Right lobe of liver (tissue), 6 donors: ENCODE results near the gene ADGRF4. TPM values are rescaled to one million over a fixed set of nuclear protein-coding genes. Genes with fewer than 3 reads are reported as not detected.

Source experiments
- ATAC-seq, 4 donors: fragments of 200-7000 bp; cut with Tn5 transposase; one replicate each; pipeline ENCODE4 v1.9.1; 2020; ENCODE audit warnings: mild to moderate bottlenecking in 4 of 4, moderate library complexity in 4 of 4
- DNase-seq, 3 donors: peaks; one replicate each; pipeline ENCODE4 v3.0.0-alpha.2; 2020
- H3K27ac ChIP-seq, 3 donors: fragments of 200-600 bp; one replicate each; pipeline ENCODE4 v1.8.0; 2022
- H3K27me3 ChIP-seq, 2 donors: fragments of 200-600 bp; one replicate each; pipeline ENCODE4 v1.8.0; 2022
- H3K36me3 ChIP-seq, 4 donors: fragments of 200-600 bp; sonication (generic) in 1 of 4; one replicate each; pipeline versions ENCODE4 v1.5.1 to v1.8.0; 2017 to 2022; ENCODE audit warnings: control low read depth in 1 of 4
- H3K4me1 ChIP-seq, 4 donors: fragments of 200-600 bp; sonication (generic) in 1 of 4; one replicate each; pipeline versions ENCODE4 v1.5.1 to v1.8.0; 2017 to 2022; ENCODE audit warnings: control low read depth in 1 of 4
- H3K4me3 ChIP-seq, 3 donors: fragments of 200-600 bp; one replicate each; pipeline ENCODE4 v1.8.0; 2022
- H3K9me3 ChIP-seq, 4 donors: fragments of 200-600 bp; sonication (generic) in 1 of 4; one replicate each; pipeline versions ENCODE4 v1.5.1 to v1.8.0; 2017 to 2022; ENCODE audit warnings: control low read depth in 1 of 4
- CTCF ChIP-seq, 4 donors: fragments of 200-600 bp in 3 of 4; fragments of 450-650 bp in 1 of 4; IDR thresholded peaks; one replicate each; pipeline versions ENCODE4 v1.5.1 to v1.8.0; 2016 to 2022; ENCODE audit warnings: antibody characterized with exemption in 4 of 4, mild to moderate bottlenecking in 2 of 4
- POLR2A ChIP-seq: fragments of 450-650 bp; IDR thresholded peaks from one replicate; pipeline ENCODE4 v1.6.1; 2017; ENCODE audit warnings: antibody characterized with exemption, mild to moderate bottlenecking
- WGBS: methylation state at CpG from one replicate; pipeline ENCODE4 v1.1.6; 2018; ENCODE audit warnings: low coverage, low lambda C conversion rate; ENCODE audit not compliant: insufficient coverage; ENCODE audit errors: missing lambda C conversion rate; 5-methylcytosine and 5-hydroxymethylcytosine counted together
- intact Hi-C, 2 donors: fragments of 100-400 bp; cut with DNase I; formaldehyde crosslinking; loops; one replicate each; pipeline versions ENCODE4 v1.11.2 to v1.14.1; 2022
- long read RNA-seq: library from polyadenylated mRNA; unstranded; transcript quantifications from one replicate; pipeline ENCODE4 v2.0.0, GENCODE V29; 2019
- total RNA-seq, 6 experiments: library from RNA; depleted of rRNA in 2 of 6; stranded (reverse); fragments of >200 nt in 2 of 6; fragmentation: NEBNext Ultra II Directional in 3 of 6; extraction: Animal tissue kit (Norgen Biotek cat#: 25700) in 3 of 6; gene quantifications; one replicate each; pipeline versions ENCODE4 v1.1.0 to v1.2.4, GENCODE V29; 2016 to 2023
- donor health status: DM: no; HTN: yes; CAD: no.
- donor health status: DM: no; HTN: no; CAD: no.
- donor health status: DM: no; HTN: no; CAD: no.
- donor health status: DM: no; HTN: yes; CAD: no.
- donor health status: DM: no; HTN: yes; CAD: no.

Gene ADGRF4
- not detected for total RNA-seq
- long read RNA-seq: 0 reads

- no peaks in the 10 kb centered on the region for H3K36me3 ChIP-seq
- ATAC-seq: no peak
- no peaks in the 10 kb centered on the region for H3K9me3 ChIP-seq
- no peak for DNase-seq
- TF ChIP-seq POLR2A: no peak
- no peak for TF ChIP-seq CTCF (IDR thresholded peaks at IDR 0.05)
- WGBS: 73% methylated on average over 2 of the region's 5 CpGs
- H3K27ac ChIP-seq: no peak within 1 kb of the TSS
- intact Hi-C loops: no loop called here
- H3K4me3 ChIP-seq: no peak within 1 kb of the TSS
- H3K4me1 ChIP-seq: no peaks in the 10 kb centered on the region
- H3K27me3 ChIP-seq: no peaks in the 10 kb centered on the region
Measured at GRCh38 chr6:47698342-47698787, at the start of gene ADGRF4. ADGRF4 (plus strand) TSS chr6:47698580; CDS start chr6:47707246, 8,666 bp downstream.

- no peaks in the 10 kb centered on the region for H3K4me1 ChIP-seq
- TF ChIP-seq POLR2A (no peak), CTCF (IDR thresholded peaks at IDR 0.05) (no peak)
- H3K27ac ChIP-seq: no peak overlapping the region
- no peaks in the 10 kb centered on the region for H3K27me3 ChIP-seq
- no peaks in the 10 kb centered on the region for H3K9me3 ChIP-seq
- ATAC-seq (no peak), DNase-seq (no peak)
- WGBS: 51% methylated on average over 3 of the region's 3 CpGs
- no peak overlapping the region for H3K4me3 ChIP-seq
- no peaks in the 10 kb centered on the region for H3K36me3 ChIP-seq
- intact Hi-C loops: no loop called here
Measured at GRCh38 chr6:47650553-47651432, 47.6 kb upstream of the ADGRF4 start.

GRCh38 chr6:47651505-47651944 lies 46.9 kb upstream of the ADGRF4 start:
- Histone ChIP-seq H3K9me3 (no peaks in the 10 kb centered on the region), H3K27ac (no peak overlapping the region), H3K27me3 (no peaks in the 10 kb centered on the region), H3K4me1 (no peaks in the 10 kb centered on the region), H3K36me3 (no peaks in the 10 kb centered on the region), H3K4me3 (no peak overlapping the region)
- TF ChIP-seq CTCF (IDR thresholded peaks at IDR 0.05) (no peak), POLR2A (no peak)
- intact Hi-C loops: no loop called here
- DNase-seq (no peak), ATAC-seq (no peak)
- WGBS: 42% methylated on average over 5 of the region's 6 CpGs

GRCh38 chr6:47653706-47654105 lies 44.7 kb upstream of the ADGRF4 start:
- no peak for ATAC-seq

More at GRCh38 chr6:47653706-47654105, 44.7 kb upstream of the ADGRF4 start:
- intact Hi-C loops: no loop called here
- H3K36me3 ChIP-seq: no peaks in the 10 kb centered on the region
- TF ChIP-seq CTCF (IDR thresholded peaks at IDR 0.05) (no peak), POLR2A (no peak)
- no peaks in the 10 kb centered on the region for H3K4me1 ChIP-seq
- H3K27ac ChIP-seq: no peak overlapping the region
- H3K4me3 ChIP-seq: no peak overlapping the region
- no peak for DNase-seq
- no peaks in the 10 kb centered on the region for H3K27me3 ChIP-seq
- 74% methylated on average over 5 of the region's 5 CpGs for WGBS
- H3K9me3 ChIP-seq: no peaks in the 10 kb centered on the region
